CD14-positive monocyte (primary cell): ENCODE measurements around the gene MYO6. TPM values are rescaled to one million over a fixed set of nuclear protein-coding genes. Genes with fewer than 3 reads are reported as not detected.

ENCODE experiments used
- DNase-seq, 3 donors: peaks; one replicate each; pipeline ENCODE4 v3.0.0-alpha.2; 2011 to 2022
- H2AFZ ChIP-seq: 2 replicates; pipeline ENCODE4 v1.6.0; 2012; ENCODE audit warnings: mild to moderate bottlenecking, low read depth, low read length, inconsistent platforms; ENCODE audit not compliant: insufficient read depth, poor library complexity, severe bottlenecking
- H3K27ac ChIP-seq, 2 donors: 1 replicate in 1 of 2; 2 replicates in 1 of 2; pipeline ENCODE4 v1.5.1; 2012 to 2013; ENCODE audit warnings: low read length in 2 of 2, control low read depth in 1 of 2, inconsistent platforms in 1 of 2, low read depth in 1 of 2, mild to moderate bottlenecking in 1 of 2
- H3K27me3 ChIP-seq, 2 donors: one replicate each; pipeline versions ENCODE4 v1.6.0 to v1.6.1; 2011 to 2013; ENCODE audit warnings: low read length in 2 of 2; ENCODE audit not compliant: control insufficient read depth in 2 of 2, insufficient read depth in 2 of 2
- H3K36me3 ChIP-seq, 2 donors: replicated peaks in 1 of 2; 1 replicate in 1 of 2; 2 replicates in 1 of 2; pipeline versions ENCODE4 v1.5.1 to v1.6.1; 2012 to 2013; ENCODE audit warnings: low read length in 2 of 2, control low read depth in 1 of 2, inconsistent platforms in 1 of 2, mild to moderate bottlenecking in 1 of 2; ENCODE audit not compliant: insufficient read depth in 2 of 2, control insufficient read depth in 1 of 2
- H3K4me1 ChIP-seq, 2 donors: 1 replicate in 1 of 2; 2 replicates in 1 of 2; pipeline versions ENCODE4 v1.5.1 to v1.6.1; 2012 to 2013; ENCODE audit warnings: low read length in 2 of 2, control low read depth in 1 of 2, inconsistent platforms in 1 of 2, mild to moderate bottlenecking in 1 of 2, moderate library complexity in 1 of 2; ENCODE audit not compliant: insufficient read depth in 2 of 2, control insufficient read depth in 1 of 2
- H3K4me2 ChIP-seq: replicated peaks from 2 replicates; pipeline ENCODE3; 2012; ENCODE audit warnings: low read length, moderate library complexity, mild to moderate bottlenecking; ENCODE audit not compliant: poor library complexity, severe bottlenecking; ENCODE audit errors: extremely low read depth
- H3K4me3 ChIP-seq, 3 experiments: fragments of 200-600 bp in 1 of 3; sonication (generic) in 1 of 3; replicated peaks in 1 of 3; 1 replicate in 2 of 3; 2 replicates in 1 of 3; pipeline ENCODE4 v1.5.1; 2011 to 2013; ENCODE audit warnings: low read length in 3 of 3, mild to moderate bottlenecking in 3 of 3, control low read depth in 2 of 3, low read depth in 2 of 3, inconsistent platforms in 1 of 3, moderate library complexity in 1 of 3
- H3K79me2 ChIP-seq: 2 replicates; pipeline ENCODE4 v1.6.0; 2012; ENCODE audit warnings: mild to moderate bottlenecking, control low read depth, inconsistent platforms, low read length, moderate library complexity; ENCODE audit not compliant: insufficient read depth
- H3K9ac ChIP-seq: 2 replicates; pipeline ENCODE4 v1.6.0; 2017; ENCODE audit warnings: low read length, mild to moderate bottlenecking; ENCODE audit not compliant: insufficient read depth, poor library complexity, severe bottlenecking
- H3K9me3 ChIP-seq, 2 donors: replicated peaks in 1 of 2; 1 replicate in 1 of 2; 2 replicates in 1 of 2; pipeline versions ENCODE4 v1.5.1 to v1.6.1; 2012 to 2013; ENCODE audit warnings: low read length in 2 of 2, control low read depth in 1 of 2; ENCODE audit not compliant: control insufficient read depth in 1 of 2, insufficient read depth in 1 of 2
- H4K20me1 ChIP-seq: 2 replicates; pipeline ENCODE4 v1.6.0; 2012; ENCODE audit warnings: mild to moderate bottlenecking, low read length, control low read depth, moderate library complexity; ENCODE audit not compliant: insufficient read depth
- H3K27ac Mint-ChIP-seq, 7 donors: one replicate each; pipeline ENCODE4 v1.8.0; 2020; ENCODE audit warnings: mild to moderate bottlenecking in 7 of 7, mixed read lengths in 7 of 7, moderate library complexity in 6 of 7, inconsistent platforms in 2 of 7
- H3K27me3 Mint-ChIP-seq, 3 donors: one replicate each; pipeline ENCODE4 v1.8.0; 2021 to 2022; ENCODE audit warnings: low read depth in 3 of 3, mild to moderate bottlenecking in 3 of 3, mixed read lengths in 3 of 3, moderate library complexity in 3 of 3, inconsistent platforms in 1 of 3
- H3K36me3 Mint-ChIP-seq, 2 donors: one replicate each; pipeline ENCODE4 v1.8.0; 2020; ENCODE audit warnings: mixed read lengths in 2 of 2, inconsistent platforms in 1 of 2, mild to moderate bottlenecking in 1 of 2
- H3K4me1 Mint-ChIP-seq: one replicate; pipeline ENCODE4 v1.8.0; 2020; ENCODE audit warnings: mild to moderate bottlenecking, mixed read lengths
- H3K4me3 Mint-ChIP-seq, 2 donors: one replicate each; pipeline ENCODE4 v1.8.0; 2020; ENCODE audit warnings: mild to moderate bottlenecking in 2 of 2, mixed read lengths in 2 of 2, moderate library complexity in 1 of 2
- H3K9me3 Mint-ChIP-seq, 7 donors: one replicate each; pipeline ENCODE4 v1.8.0; 2020 to 2022; ENCODE audit warnings: mixed read lengths in 7 of 7, mild to moderate bottlenecking in 6 of 7, moderate library complexity in 6 of 7, inconsistent platforms in 2 of 7
- WGBS: methylation state at CpG from one replicate; pipeline ENCODE4 v1.1.5; 2013; ENCODE audit warnings: missing lambda C conversion rate; ENCODE audit not compliant: insufficient coverage; 5-methylcytosine and 5-hydroxymethylcytosine counted together
- intact Hi-C, 2 donors: fragments of 100-400 bp; cut with micrococcal nuclease; formaldehyde crosslinking; loops; one replicate each; pipeline versions ENCODE4 v1.15.0 to v1.15.1; 2023
- polyA plus RNA-seq, 3 donors: library from polyadenylated mRNA; depleted of rRNA in 1 of 3; unstranded in 2 of 3; stranded (reverse) in 1 of 3; fragments of 300-500 nt in 2 of 3; fragments of >200 nt in 1 of 3; fragmentation: Illumina TruSeq in 2 of 3; gene quantifications; 1 replicate in 2 of 3; 2 replicates in 1 of 3; pipeline ENCODE4 v1.2.3, GENCODE V29; 2012 to 2021
- TF ChIP-seq, protein P1 (sequence below): fragments of 200-600 bp; IDR thresholded peaks from one replicate; pipeline ENCODE4 v1.8.0; 2022; ENCODE audit warnings: antibody characterized with exemption, mild to moderate bottlenecking

Gene MYO6
- polyA plus RNA-seq, 3 donors = not detected

DNA sequence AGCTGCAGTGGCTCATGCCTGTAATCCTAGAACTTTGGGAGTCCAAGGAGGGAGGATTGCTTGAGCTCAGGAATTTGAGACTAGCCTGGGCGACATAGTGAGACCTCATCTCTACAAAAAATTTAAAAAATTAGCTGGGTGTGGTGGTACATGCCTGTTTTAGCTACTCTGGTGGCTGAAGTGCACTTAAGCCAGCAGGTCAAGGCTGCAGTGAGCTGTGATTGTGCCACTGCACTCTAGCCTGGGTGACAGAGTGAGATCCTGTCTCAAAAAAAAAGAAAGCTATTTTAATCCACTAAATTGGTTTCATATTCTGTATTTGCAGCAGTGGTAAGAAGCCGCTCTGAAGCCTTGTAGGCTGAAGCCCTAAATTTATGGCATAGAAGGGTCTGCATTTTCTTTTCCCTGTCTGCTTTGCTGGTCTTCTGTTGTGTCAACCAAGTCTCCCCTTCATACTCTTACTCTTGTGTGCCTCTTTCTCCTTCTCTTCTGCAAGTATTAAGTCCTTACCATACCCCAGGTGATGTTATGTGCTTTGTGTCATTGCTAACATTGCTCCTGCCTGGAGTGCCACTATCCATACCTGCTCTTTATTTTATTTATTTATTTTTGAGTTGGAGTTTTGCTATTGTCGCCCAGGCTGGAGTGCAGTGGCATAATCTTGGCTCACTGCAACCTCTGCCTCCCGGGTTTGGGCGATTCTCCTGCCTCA, 70.9 kb downstream of the MYO6 start:
- TF ChIP-seq, protein P1, sequence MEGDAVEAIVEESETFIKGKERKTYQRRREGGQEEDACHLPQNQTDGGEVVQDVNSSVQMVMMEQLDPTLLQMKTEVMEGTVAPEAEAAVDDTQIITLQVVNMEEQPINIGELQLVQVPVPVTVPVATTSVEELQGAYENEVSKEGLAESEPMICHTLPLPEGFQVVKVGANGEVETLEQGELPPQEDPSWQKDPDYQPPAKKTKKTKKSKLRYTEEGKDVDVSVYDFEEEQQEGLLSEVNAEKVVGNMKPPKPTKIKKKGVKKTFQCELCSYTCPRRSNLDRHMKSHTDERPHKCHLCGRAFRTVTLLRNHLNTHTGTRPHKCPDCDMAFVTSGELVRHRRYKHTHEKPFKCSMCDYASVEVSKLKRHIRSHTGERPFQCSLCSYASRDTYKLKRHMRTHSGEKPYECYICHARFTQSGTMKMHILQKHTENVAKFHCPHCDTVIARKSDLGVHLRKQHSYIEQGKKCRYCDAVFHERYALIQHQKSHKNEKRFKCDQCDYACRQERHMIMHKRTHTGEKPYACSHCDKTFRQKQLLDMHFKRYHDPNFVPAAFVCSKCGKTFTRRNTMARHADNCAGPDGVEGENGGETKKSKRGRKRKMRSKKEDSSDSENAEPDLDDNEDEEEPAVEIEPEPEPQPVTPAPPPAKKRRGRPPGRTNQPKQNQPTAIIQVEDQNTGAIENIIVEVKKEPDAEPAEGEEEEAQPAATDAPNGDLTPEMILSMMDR = no peak
- intact Hi-C loops = no loop called here
- no peak for DNase-seq
- peaks cover 0 to 2% (median 0%) of the 10 kb centered on the region in 7 donors for H3K9me3 Mint-ChIP-seq
- Histone ChIP-seq H3K9me3 (no peaks in the 10 kb centered on the region), H3K4me3 (no peak overlapping the region), H3K79me2 (no peaks in the 10 kb centered on the region), H3K27me3 (no peaks in the 10 kb centered on the region), H3K4me2 (no peak overlapping the region), H3K9ac (no peak overlapping the region), H4K20me1 (no peaks in the 10 kb centered on the region), H3K36me3 (no peaks in the 10 kb centered on the region), H3K27ac (no peak overlapping the region), H2AFZ (no peak overlapping the region), H3K4me1 (no peaks in the 10 kb centered on the region)
- WGBS = no CpG with 5 or more reads among the region's 5 CpGs
- no peaks in the 10 kb centered on the region for H3K36me3 Mint-ChIP-seq
- no peaks in the 10 kb centered on the region for H3K4me1 Mint-ChIP-seq
- H3K27ac Mint-ChIP-seq = peak overlapping the region in 1 of 7 donors; percentile 64
- H3K27me3 Mint-ChIP-seq = peaks cover 0 to 2% (median 0%) of the 10 kb centered on the region in 3 donors
- no peak overlapping the region for H3K4me3 Mint-ChIP-seq

- Mint-ChIP-seq H3K27me3 (peaks cover 0 to 2% (median 0%) of the 10 kb centered on the region in 3 donors), H3K9me3 (peaks cover 0 to 2% (median 0%) of the 10 kb centered on the region in 7 donors), H3K36me3 (no peaks in the 10 kb centered on the region), H3K4me3 (no peak overlapping the region), H3K27ac (no peak overlapping the region), H3K4me1 (no peaks in the 10 kb centered on the region)
- H3K27me3 ChIP-seq = no peaks in the 10 kb centered on the region
- H3K36me3 ChIP-seq = no peaks in the 10 kb centered on the region
- TF ChIP-seq, protein P1 = no peak
- no peaks in the 10 kb centered on the region for H4K20me1 ChIP-seq
- no peak overlapping the region for H3K9ac ChIP-seq
- no peak overlapping the region for H3K4me2 ChIP-seq
- no peak overlapping the region for H3K4me3 ChIP-seq
- H3K27ac ChIP-seq = no peak overlapping the region
- no peak overlapping the region for H2AFZ ChIP-seq
- H3K4me1 ChIP-seq = no peaks in the 10 kb centered on the region
- no peaks in the 10 kb centered on the region for H3K9me3 ChIP-seq
- no peaks in the 10 kb centered on the region for H3K79me2 ChIP-seq
- DNase-seq = no peak
- intact Hi-C loops = no loop called here
Measured at GRCh38 chr6:75824160-75824559, 75.1 kb downstream of the MYO6 start.
